ENCODE data around the gene GAP43. TPM values are rescaled to one million over a fixed set of nuclear protein-coding genes. Genes with fewer than 3 reads are reported as not detected.

GAP43 gene
- total RNA-seq, 1 donor from 2014 or later = 4.9 TPM

DNA sequence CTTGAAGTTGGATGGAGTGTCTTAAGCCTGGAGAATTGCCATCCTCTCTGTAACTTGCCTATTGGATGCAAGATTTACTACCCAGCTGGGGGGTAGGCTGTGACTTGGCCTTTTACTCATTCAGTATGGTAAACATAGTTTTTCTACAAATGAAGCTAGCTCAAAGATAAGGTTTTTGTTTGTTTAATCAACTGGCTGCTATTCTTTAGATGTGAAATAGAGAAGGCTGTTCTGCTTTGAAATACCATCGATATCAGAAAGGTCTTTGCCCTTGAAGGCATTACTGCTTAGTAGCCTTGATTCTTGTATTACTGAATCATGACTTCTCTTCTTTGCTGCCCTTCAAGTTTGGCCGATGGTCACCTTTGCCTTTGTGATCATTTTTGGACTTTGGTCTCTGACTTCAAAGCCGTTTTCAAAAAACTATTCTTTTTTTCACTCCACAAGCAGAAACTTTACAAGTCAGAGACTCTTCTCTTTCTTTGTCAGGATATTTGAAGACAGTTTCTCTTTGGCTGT lies 83.1 kb downstream of the GAP43 start:
- Histone ChIP-seq H3K27ac (no peak overlapping the region), H3K4me3 (no peak overlapping the region), H3K27me3 (no peaks in the 10 kb centered on the region), H3K36me3 (no peaks in the 10 kb centered on the region), H3K9me3 (no peaks in the 10 kb centered on the region), H3K4me1 (no peaks in the 10 kb centered on the region)
- TF ChIP-seq, protein P1, sequence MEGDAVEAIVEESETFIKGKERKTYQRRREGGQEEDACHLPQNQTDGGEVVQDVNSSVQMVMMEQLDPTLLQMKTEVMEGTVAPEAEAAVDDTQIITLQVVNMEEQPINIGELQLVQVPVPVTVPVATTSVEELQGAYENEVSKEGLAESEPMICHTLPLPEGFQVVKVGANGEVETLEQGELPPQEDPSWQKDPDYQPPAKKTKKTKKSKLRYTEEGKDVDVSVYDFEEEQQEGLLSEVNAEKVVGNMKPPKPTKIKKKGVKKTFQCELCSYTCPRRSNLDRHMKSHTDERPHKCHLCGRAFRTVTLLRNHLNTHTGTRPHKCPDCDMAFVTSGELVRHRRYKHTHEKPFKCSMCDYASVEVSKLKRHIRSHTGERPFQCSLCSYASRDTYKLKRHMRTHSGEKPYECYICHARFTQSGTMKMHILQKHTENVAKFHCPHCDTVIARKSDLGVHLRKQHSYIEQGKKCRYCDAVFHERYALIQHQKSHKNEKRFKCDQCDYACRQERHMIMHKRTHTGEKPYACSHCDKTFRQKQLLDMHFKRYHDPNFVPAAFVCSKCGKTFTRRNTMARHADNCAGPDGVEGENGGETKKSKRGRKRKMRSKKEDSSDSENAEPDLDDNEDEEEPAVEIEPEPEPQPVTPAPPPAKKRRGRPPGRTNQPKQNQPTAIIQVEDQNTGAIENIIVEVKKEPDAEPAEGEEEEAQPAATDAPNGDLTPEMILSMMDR (IDR thresholded peaks at IDR 0.05) = no peak
- TF ChIP-seq POLR2A (IDR thresholded peaks at IDR 0.05) (no peak), POLR2AphosphoS5 (IDR thresholded peaks at IDR 0.05; ENCODE audit: insufficient read depth in 1 of 2, low read depth in 1 of 2) (no peak)
- no peak for DNase-seq (ENCODE audit: extremely low spot score in 2 of 2)
- intact Hi-C loops (cut with DNase I) = loop anchor here (5.0 kb wide), 1 partner anchor 769 kb away; no protein-coding TSS in a partner anchor

DNA sequence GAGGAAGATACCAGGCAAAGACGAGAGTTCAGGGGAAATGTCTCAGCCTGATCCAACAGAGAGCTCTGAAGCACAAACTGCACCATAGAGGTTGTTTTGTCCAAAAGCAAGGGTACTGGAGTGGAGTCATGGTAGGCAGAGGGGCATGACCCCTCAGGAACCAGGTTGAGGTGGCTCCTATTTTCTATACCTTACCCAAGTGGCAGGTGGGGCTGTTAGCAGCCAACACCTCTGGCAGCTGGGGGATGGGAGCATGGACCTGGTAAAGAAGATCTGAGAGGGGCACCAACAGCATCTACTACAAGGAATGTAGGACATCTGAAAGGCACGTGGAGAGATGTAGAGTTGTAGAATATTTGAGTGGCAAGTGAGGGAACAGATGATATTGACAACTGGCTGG lies 85.2 kb downstream of the GAP43 start:
- intact Hi-C loops (cut with DNase I) = loop anchor here (5.0 kb wide), 1 partner anchor 771 kb away; no protein-coding TSS in a partner anchor
- Histone ChIP-seq H3K4me3 (no peak overlapping the region), H3K27me3 (no peaks in the 10 kb centered on the region), H3K9me3 (no peaks in the 10 kb centered on the region), H3K36me3 (no peaks in the 10 kb centered on the region), H3K27ac (no peak overlapping the region), H3K4me1 (no peaks in the 10 kb centered on the region)
- no peak for DNase-seq (ENCODE audit: extremely low spot score in 2 of 2)
- TF ChIP-seq POLR2AphosphoS5 (IDR thresholded peaks at IDR 0.05; ENCODE audit: insufficient read depth in 1 of 2, low read depth in 1 of 2) (no peak), POLR2A (IDR thresholded peaks at IDR 0.05) (no peak)
- TF ChIP-seq, protein P1 (IDR thresholded peaks at IDR 0.05) = no peak

DNA sequence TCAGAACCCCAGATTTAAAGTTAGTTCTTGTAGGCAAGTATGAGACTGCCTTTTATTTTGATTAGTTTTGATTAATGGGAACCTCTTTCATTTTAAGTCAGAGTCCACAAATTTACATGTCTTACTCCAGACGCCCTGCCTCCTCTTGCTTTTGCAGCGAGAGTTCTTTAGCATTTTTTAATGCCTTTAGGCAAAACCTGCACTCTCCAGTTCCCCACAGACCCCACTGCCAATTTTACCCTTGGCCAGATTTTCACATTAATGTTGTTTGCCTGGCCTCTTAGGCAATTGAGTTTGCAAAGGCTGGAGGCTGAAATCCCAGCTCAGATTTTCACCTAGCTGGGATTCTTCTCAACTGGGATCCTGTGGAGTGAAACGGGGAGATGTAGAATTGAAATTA lies 85.8 kb downstream of the GAP43 start:
- no peaks in the 10 kb centered on the region for H3K4me1 ChIP-seq
- H3K27ac ChIP-seq = no peak overlapping the region
- intact Hi-C loops (cut with DNase I) = loop anchor here (5.0 kb wide), 1 partner anchor 772 kb away; no protein-coding TSS in a partner anchor
- H3K27me3 ChIP-seq = no peaks in the 10 kb centered on the region
- no peak for TF ChIP-seq POLR2A (IDR thresholded peaks at IDR 0.05)
- TF ChIP-seq, protein P1 (IDR thresholded peaks at IDR 0.05) = no peak
- H3K4me3 ChIP-seq = no peak overlapping the region
- no peaks in the 10 kb centered on the region for H3K9me3 ChIP-seq
- DNase-seq (ENCODE audit: extremely low spot score in 2 of 2) = no peak
- no peaks in the 10 kb centered on the region for H3K36me3 ChIP-seq

DNA sequence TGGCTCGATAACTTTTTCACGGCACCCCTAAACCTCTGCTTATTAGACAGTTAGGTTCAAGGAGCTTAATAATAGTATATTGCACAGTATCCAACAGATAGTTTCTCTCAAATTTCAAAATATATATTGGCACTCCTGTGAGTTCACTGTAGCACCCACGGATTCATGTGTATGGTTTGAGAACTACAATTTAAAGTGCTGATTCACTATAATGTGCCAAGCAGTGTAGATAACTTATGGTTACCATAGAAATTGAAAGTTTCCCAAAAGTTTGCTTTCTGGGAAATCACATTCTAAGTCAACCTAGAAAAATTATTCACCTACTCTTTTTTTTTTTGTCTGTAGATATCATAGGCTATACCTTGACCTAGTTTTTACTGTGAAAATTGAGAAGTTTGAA lies 86.6 kb downstream of the GAP43 start:
- H3K9me3 ChIP-seq = no peaks in the 10 kb centered on the region
- no peak overlapping the region for H3K27ac ChIP-seq
- no peak overlapping the region for H3K4me3 ChIP-seq
- intact Hi-C loops (cut with DNase I) = loop anchor here (5.0 kb wide), 1 partner anchor 773 kb away; no protein-coding TSS in a partner anchor
- no peaks in the 10 kb centered on the region for H3K27me3 ChIP-seq
- H3K4me1 ChIP-seq = no peaks in the 10 kb centered on the region
- DNase-seq (ENCODE audit: extremely low spot score in 2 of 2) = no peak
- H3K36me3 ChIP-seq = no peaks in the 10 kb centered on the region
- TF ChIP-seq POLR2AphosphoS5 (IDR thresholded peaks at IDR 0.05; ENCODE audit: insufficient read depth in 1 of 2, low read depth in 1 of 2) (no peak), POLR2A (IDR thresholded peaks at IDR 0.05) (no peak)
- TF ChIP-seq, protein P1 (IDR thresholded peaks at IDR 0.05) = no peak

DNA sequence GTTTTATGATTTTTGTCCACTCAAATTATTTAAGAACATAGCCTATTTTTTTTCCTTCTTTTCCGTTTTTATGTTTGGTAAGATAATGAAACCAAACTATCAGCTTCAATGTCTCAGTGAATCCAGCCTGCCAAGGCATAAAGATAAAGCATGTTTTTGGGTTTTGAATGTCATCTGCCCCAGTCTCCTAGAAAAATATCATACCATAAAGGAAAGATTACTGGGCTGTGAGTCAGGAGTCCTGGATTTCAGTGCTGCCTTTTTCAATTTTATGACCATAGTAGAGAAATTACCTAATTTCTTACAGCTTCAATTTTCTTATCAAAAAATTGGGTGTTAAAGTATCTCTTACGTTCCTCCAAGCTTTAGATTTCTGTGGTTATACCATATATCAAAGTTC lies 87.5 kb downstream of the GAP43 start:
- intact Hi-C loops (cut with DNase I) = no loop called here
- Histone ChIP-seq H3K36me3 (no peaks in the 10 kb centered on the region), H3K9me3 (no peaks in the 10 kb centered on the region), H3K4me3 (no peak overlapping the region), H3K27ac (no peak overlapping the region), H3K4me1 (no peaks in the 10 kb centered on the region), H3K27me3 (no peaks in the 10 kb centered on the region)
- TF ChIP-seq POLR2AphosphoS5 (IDR thresholded peaks at IDR 0.05; ENCODE audit: insufficient read depth in 1 of 2, low read depth in 1 of 2) (no peak), POLR2A (IDR thresholded peaks at IDR 0.05) (no peak)
- TF ChIP-seq, protein P1 (IDR thresholded peaks at IDR 0.05) = no peak
- DNase-seq (ENCODE audit: extremely low spot score in 2 of 2) = no peak

All from vagina (tissue), 2 donors.